H1 (cell line): ENCODE results near the gene WDR1. TPM values are rescaled to one million over a fixed set of nuclear protein-coding genes. Genes with fewer than 3 reads are reported as not detected.
A peak's percentile ranks its signal among the peaks of the same experiment; 100 is the strongest.

Source experiments
- CTCF ChIA-PET: fragments of 300-600 bp; sonication (Branson Sonifier 250); formaldehyde crosslinking; loops from one replicate; lab custom pipeline; 2021; ENCODE audit not compliant: partially characterized antibody; lab: Charles Lee
- POLR2A ChIA-PET: fragments of 300-600 bp; sonication (Branson Sonifier 250); formaldehyde crosslinking; loops from one replicate; lab custom pipeline; 2021; ENCODE audit warnings: inconsistent platforms; ENCODE audit not compliant: partially characterized antibody; lab: Charles Lee
- DNase-seq, 2 experiments: peaks; one replicate each; pipeline versions ENCODE4 v3.0.0 to v3.0.0-alpha.2; 2010 to 2022; ENCODE audit warnings: low spot score in 2 of 2, low read depth in 1 of 2, mixed read lengths in 1 of 2
- FAIRE-seq: peaks from 2 replicates; lab custom pipeline; 2011; peaks lifted over from hg19 to GRCh38; lab: Jason Lieb, UNC
- H2AFZ ChIP-seq: 2 replicates; pipeline ENCODE4 v1.8.1; 2012; ENCODE audit warnings: low read length, inconsistent platforms
- H2AK5ac ChIP-seq: 2 replicates; pipeline ENCODE4 v1.6.1; 2013; ENCODE audit warnings: low read depth, low read length
- H2BK120ac ChIP-seq: replicated peaks from 2 replicates; pipeline ENCODE3; 2013; ENCODE audit warnings: low read depth, low read length, inconsistent platforms
- H2BK12ac ChIP-seq: 2 replicates; pipeline ENCODE4 v1.6.1; 2013; ENCODE audit warnings: low read depth, low read length
- H2BK15ac ChIP-seq: 2 replicates; pipeline ENCODE4 v1.6.1; 2013; ENCODE audit warnings: low read length
- H2BK20ac ChIP-seq: 2 replicates; pipeline ENCODE4 v1.6.1; 2013; ENCODE audit warnings: low read length
- H2BK5ac ChIP-seq: 2 replicates; pipeline ENCODE4 v1.6.1; 2013; ENCODE audit warnings: low read depth, low read length
- H3K14ac ChIP-seq: 2 replicates; pipeline ENCODE4 v1.6.1; 2013; ENCODE audit warnings: inconsistent platforms; ENCODE audit not compliant: insufficient read length
- H3K18ac ChIP-seq: 2 replicates; pipeline ENCODE4 v1.6.1; 2013; ENCODE audit warnings: low read length; ENCODE audit errors: extremely low read depth
- H3K23ac ChIP-seq: 2 replicates; pipeline ENCODE4 v1.6.1; 2013; ENCODE audit warnings: inconsistent platforms; ENCODE audit not compliant: insufficient read length
- H3K23me2 ChIP-seq: 2 replicates; pipeline ENCODE4 v1.6.1; 2013; ENCODE audit warnings: low read depth, low read length
- H3K27ac ChIP-seq: 2 replicates; pipeline ENCODE4 v1.6.1; 2011; ENCODE audit warnings: low read depth, low read length, inconsistent platforms
- H3K27me3 ChIP-seq, 4 experiments: replicated peaks in 1 of 4; 1 replicate in 1 of 4; 2 replicates in 3 of 4; pipeline versions ENCODE4 v1.6.1 to v1.8.1; 2011 to 2013; ENCODE audit warnings: low read length in 3 of 4, mild to moderate bottlenecking in 3 of 4, inconsistent platforms in 2 of 4, mixed read lengths in 2 of 4, moderate library complexity in 1 of 4; ENCODE audit not compliant: control insufficient read depth in 3 of 4, insufficient read depth in 3 of 4; ENCODE audit errors: extremely low read depth in 1 of 4
- H3K36me3 ChIP-seq, 4 experiments: 2 replicates each; pipeline versions ENCODE4 v1.6.1 to v1.8.1; 2011 to 2013; ENCODE audit warnings: mild to moderate bottlenecking in 4 of 4, low read length in 3 of 4, moderate library complexity in 2 of 4, control low read depth in 1 of 4, inconsistent platforms in 1 of 4; ENCODE audit not compliant: insufficient read depth in 4 of 4, control insufficient read depth in 2 of 4
- H3K4ac ChIP-seq: replicated peaks from 2 replicates; pipeline ENCODE3; 2013; ENCODE audit warnings: low read length, low read depth, mixed read lengths, inconsistent platforms; ENCODE audit not compliant: insufficient read length
- H3K4me1 ChIP-seq, 4 experiments: replicated peaks in 1 of 4; 1 replicate in 1 of 4; 2 replicates in 3 of 4; pipeline versions ENCODE4 v1.6.1 to v1.8.1; 2011 to 2013; ENCODE audit warnings: low read length in 3 of 4, inconsistent platforms in 2 of 4, mixed read lengths in 1 of 4; ENCODE audit not compliant: insufficient read depth in 4 of 4, control insufficient read depth in 3 of 4
- H3K4me2 ChIP-seq, 2 experiments: 2 replicates each; pipeline versions ENCODE4 v1.6.1 to v1.8.1; 2011 to 2013; ENCODE audit warnings: low read depth in 2 of 2, low read length in 2 of 2, control low read depth in 1 of 2, inconsistent platforms in 1 of 2, mild to moderate bottlenecking in 1 of 2; ENCODE audit not compliant: insufficient read depth in 1 of 2
- H3K4me3 ChIP-seq, 4 experiments: fragments of 200-600, 300-600 bp in 1 of 4; sonication (generic), shearing (Covaris generic), sonication (Bioruptor Twin) in 1 of 4; 2 replicates each; pipeline versions ENCODE4 v1.5.1 to v1.8.1; 2011 to 2016; ENCODE audit warnings: low read length in 4 of 4, low read depth in 3 of 4, control low read depth in 2 of 4, inconsistent platforms in 2 of 4, mild to moderate bottlenecking in 2 of 4, mixed read lengths in 1 of 4, moderate library complexity in 1 of 4; ENCODE audit not compliant: insufficient read depth in 2 of 4; ENCODE audit errors: extremely low read depth in 1 of 4
- H3K56ac ChIP-seq: replicated peaks from 2 replicates; pipeline ENCODE3; 2013; ENCODE audit warnings: low read depth, mild to moderate bottlenecking, mixed read lengths, low read length, inconsistent platforms; ENCODE audit not compliant: insufficient read length
- H3K79me1 ChIP-seq: 2 replicates; pipeline ENCODE4 v1.6.1; 2013; ENCODE audit warnings: low read depth, low read length, control low read depth
- H3K79me2 ChIP-seq, 2 experiments: 2 replicates each; pipeline versions ENCODE4 v1.6.1 to v1.8.1; 2012 to 2013; ENCODE audit warnings: low read length in 2 of 2, mild to moderate bottlenecking in 2 of 2, inconsistent platforms in 1 of 2; ENCODE audit not compliant: insufficient read depth in 2 of 2, control insufficient read depth in 1 of 2
- H3K9ac ChIP-seq, 4 experiments: replicated peaks in 1 of 4; 1 replicate in 1 of 4; 2 replicates in 3 of 4; pipeline versions ENCODE4 v1.6.1 to v1.8.1; 2011 to 2013; ENCODE audit warnings: low read depth in 3 of 4, low read length in 3 of 4, control low read depth in 2 of 4, mild to moderate bottlenecking in 2 of 4, moderate library complexity in 2 of 4, inconsistent platforms in 1 of 4; ENCODE audit errors: extremely low read depth in 1 of 4
- H3K9me3 ChIP-seq, 2 experiments: 2 replicates each; pipeline versions ENCODE4 v1.6.1 to v1.8.1; 2012 to 2013; ENCODE audit warnings: mild to moderate bottlenecking in 2 of 2, moderate library complexity in 2 of 2, control low read depth in 1 of 2, inconsistent platforms in 1 of 2, low read depth in 1 of 2, low read length in 1 of 2, mixed read lengths in 1 of 2; ENCODE audit not compliant: insufficient read depth in 2 of 2
- H4K20me1 ChIP-seq, 2 experiments: replicated peaks in 1 of 2; 2 replicates each; pipeline versions ENCODE3 to v1.8.1; 2011 to 2013; ENCODE audit warnings: inconsistent platforms in 2 of 2, low read length in 2 of 2, mild to moderate bottlenecking in 1 of 2; ENCODE audit not compliant: insufficient read depth in 2 of 2, control insufficient read depth in 1 of 2
- H4K5ac ChIP-seq: 2 replicates; pipeline ENCODE4 v1.6.1; 2013; ENCODE audit warnings: low read length, low read depth, mixed read lengths, inconsistent platforms; ENCODE audit not compliant: insufficient read length
- H4K8ac ChIP-seq: 2 replicates; pipeline ENCODE4 v1.8.0; 2013; ENCODE audit warnings: mild to moderate bottlenecking, moderate library complexity, low read length, inconsistent platforms; ENCODE audit not compliant: insufficient read depth; ENCODE audit errors: extremely low read depth
- H4K91ac ChIP-seq: replicated peaks from 2 replicates; pipeline ENCODE3; 2013; ENCODE audit warnings: low read length, mixed read lengths, inconsistent platforms; ENCODE audit not compliant: insufficient read length
- RAD21 ChIP-seq, 2 experiments: IDR thresholded peaks in 1 of 2; conservative IDR thresholded peaks in 1 of 2; 2 replicates each; pipeline ENCODE4 v1.6.1; 2011; ENCODE audit warnings: low read depth in 2 of 2, low read length in 2 of 2, improper control_type of control experiment in 1 of 2, inconsistent platforms in 1 of 2, mild to moderate bottlenecking in 1 of 2, moderate library complexity in 1 of 2
- SP1 ChIP-seq: IDR thresholded peaks from 2 replicates; pipeline ENCODE4 v1.6.1; 2011; ENCODE audit warnings: low read depth, low read length
- WGBS, 2 experiments: shearing (Covaris generic) in 1 of 2; methylation state at CpG; one replicate each; pipeline versions ENCODE4 v1.1.6 to v1.1.7; 2013 to 2015; ENCODE audit warnings: low lambda C conversion rate in 2 of 2, mixed read lengths in 2 of 2, inconsistent platforms in 1 of 2, low coverage in 1 of 2, missing lambda C conversion rate in 1 of 2; ENCODE audit not compliant: insufficient replicate concordance in 2 of 2, insufficient coverage in 1 of 2, insufficient read length in 1 of 2; ENCODE audit errors: extremely low coverage in 1 of 2, missing lambda C conversion rate in 1 of 2; 5-methylcytosine and 5-hydroxymethylcytosine counted together
- polyA plus RNA-seq, 7 experiments: library from polyadenylated mRNA; depleted of rRNA in 3 of 7; stranded (reverse) in 5 of 7; unstranded in 2 of 7; fragments of >200 nt in 5 of 7; fragments of 200-250 nt in 2 of 7; gene quantifications; 1 replicate in 5 of 7; 2 replicates in 1 of 7; 4 replicates in 1 of 7; pipeline versions ENCODE4 v1.2.1 to v1.2.3, GENCODE V29; 2011 to 2013; ENCODE audit warnings: missing spikeins in 2 of 7, mixed read lengths in 2 of 7
- total RNA-seq: library from RNA; stranded (reverse); fragmentation: NEBNext Ultra II Directional; extraction: Animal tissue kit (Norgen Biotek cat#: 25700); gene quantifications from 2 replicates; pipeline ENCODE4 v1.2.1, GENCODE V29; 2021
- TF ChIP-seq, protein P1 (sequence below), 3 experiments: IDR thresholded peaks; 1 replicate in 2 of 3; 2 replicates in 1 of 3; pipeline versions ENCODE4 v1.5.1 to v1.6.1; 2011; ENCODE audit warnings: low read length in 3 of 3, mild to moderate bottlenecking in 3 of 3, inconsistent platforms in 2 of 3, low read depth in 1 of 3, moderate library complexity in 1 of 3; ENCODE audit not compliant: insufficient read depth in 1 of 3; ENCODE audit errors: control extremely low read depth in 1 of 3

WDR1 gene
- total and polyA plus RNA-seq, 2 of the 8 experiments (the other 6 are each of a cell fraction or from before 2014, with no cell fraction given), result 315 to 377 TPM

DNA sequence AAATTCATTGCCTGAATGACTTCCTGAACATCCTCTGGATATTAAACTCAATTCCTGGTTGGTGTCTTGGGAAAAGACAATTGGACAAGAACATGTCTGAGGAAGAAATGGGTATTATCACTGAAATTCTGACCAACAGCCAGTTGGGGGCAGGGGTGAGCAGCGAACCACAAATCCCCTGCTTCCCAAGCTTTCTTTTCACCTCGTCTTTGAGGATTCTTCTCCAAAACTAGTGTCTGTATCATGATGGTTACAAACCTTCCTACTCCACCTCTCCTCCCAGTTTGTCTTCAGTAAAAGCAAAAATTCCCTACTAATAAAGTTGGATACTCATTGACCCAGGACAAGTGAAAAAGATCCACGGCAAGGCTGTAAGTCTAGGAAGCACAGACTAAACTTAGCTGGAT is 48.3 kb upstream of the WDR1 start:
- CTCF ChIA-PET, result interaction anchor here (0.6 to 13.2 kb wide), 46 partner anchors 10 to 1581 kb away, joined by 3 to 264 read pairs (median 4); partner anchors contain the start of gene ZNF518B
- H3K4me1 ChIP-seq, result no peaks in the 10 kb centered on the region
- no peak overlapping the region for H3K18ac ChIP-seq
- H3K27me3 ChIP-seq, result no peaks in the 10 kb centered on the region; a peak in 2 of 7 replicates
- H3K23ac ChIP-seq, result no peak overlapping the region
- H2BK120ac ChIP-seq, result no peak overlapping the region
- H4K20me1 ChIP-seq, result peaks cover 0 to 1% of the 10 kb centered on the region in 2 experiments
- no peak overlapping the region for H2BK15ac ChIP-seq
- H4K5ac ChIP-seq, result no peak overlapping the region
- no peaks in the 10 kb centered on the region for H3K36me3 ChIP-seq
- no peak overlapping the region for H2BK5ac ChIP-seq
- no peaks in the 10 kb centered on the region for H3K79me2 ChIP-seq
- DNase-seq, result peak; percentile 15 to 77
- no peak overlapping the region for H2AK5ac ChIP-seq
- no peak overlapping the region for H3K14ac ChIP-seq
- TF ChIP-seq, protein P1, sequence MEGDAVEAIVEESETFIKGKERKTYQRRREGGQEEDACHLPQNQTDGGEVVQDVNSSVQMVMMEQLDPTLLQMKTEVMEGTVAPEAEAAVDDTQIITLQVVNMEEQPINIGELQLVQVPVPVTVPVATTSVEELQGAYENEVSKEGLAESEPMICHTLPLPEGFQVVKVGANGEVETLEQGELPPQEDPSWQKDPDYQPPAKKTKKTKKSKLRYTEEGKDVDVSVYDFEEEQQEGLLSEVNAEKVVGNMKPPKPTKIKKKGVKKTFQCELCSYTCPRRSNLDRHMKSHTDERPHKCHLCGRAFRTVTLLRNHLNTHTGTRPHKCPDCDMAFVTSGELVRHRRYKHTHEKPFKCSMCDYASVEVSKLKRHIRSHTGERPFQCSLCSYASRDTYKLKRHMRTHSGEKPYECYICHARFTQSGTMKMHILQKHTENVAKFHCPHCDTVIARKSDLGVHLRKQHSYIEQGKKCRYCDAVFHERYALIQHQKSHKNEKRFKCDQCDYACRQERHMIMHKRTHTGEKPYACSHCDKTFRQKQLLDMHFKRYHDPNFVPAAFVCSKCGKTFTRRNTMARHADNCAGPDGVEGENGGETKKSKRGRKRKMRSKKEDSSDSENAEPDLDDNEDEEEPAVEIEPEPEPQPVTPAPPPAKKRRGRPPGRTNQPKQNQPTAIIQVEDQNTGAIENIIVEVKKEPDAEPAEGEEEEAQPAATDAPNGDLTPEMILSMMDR (IDR thresholded peaks at IDR 0.05; ENCODE audit: control extremely low read depth in 1 of 3, insufficient read depth in 1 of 3, low read depth in 1 of 3, low read length in 3 of 3), result peak; percentile 62 to 82 (median 66)
- TF ChIP-seq SP1, result no peak
- TF ChIP-seq RAD21 (IDR thresholded peaks at IDR 0.05 in 1 of 2, conservative IDR thresholded peaks at IDR 0.05 in 1 of 2; ENCODE audit: low read depth in 2 of 2, low read length in 2 of 2), result peak; percentile 86 to 89
- H3K23me2 ChIP-seq, result no peaks in the 10 kb centered on the region
- H3K4ac ChIP-seq, result no peak overlapping the region
- H3K9me3 ChIP-seq, result no peaks in the 10 kb centered on the region
- no peak overlapping the region for H3K27ac ChIP-seq
- H3K4me3 ChIP-seq, result no peak overlapping the region
- H3K4me2 ChIP-seq, result no peak overlapping the region
- POLR2A ChIA-PET, result interaction anchor here (0.6 to 0.8 kb wide), 3 partner anchors 9 to 94 kb away, joined by 3 to 5 read pairs (median 4); no protein-coding TSS in a partner anchor
- no peak overlapping the region for H4K8ac ChIP-seq
- no peaks in the 10 kb centered on the region for H3K79me1 ChIP-seq
- WGBS, 2 experiments, result 43% methylated on average over 3 of the region's 3 CpGs; no CpG with 5 or more reads in 1 of the 2 experiments
- H2BK12ac ChIP-seq, result no peak overlapping the region
- H3K9ac ChIP-seq, result no peak overlapping the region
- H4K91ac ChIP-seq, result no peak overlapping the region
- peak; percentile 90 for FAIRE-seq
- no peak overlapping the region for H3K56ac ChIP-seq
- H2BK20ac ChIP-seq, result no peak overlapping the region
- no peak overlapping the region for H2AFZ ChIP-seq
